ENCODE measurements around the gene AGA.

Gene AGA

GRCh38 chr4:177413076-177413475 lies 29.2 kb downstream of the AGA start:
- H3K4me3 ChIP-seq (ENCODE audit: insufficient read depth, low read depth, low read length): no peak overlapping the region
- WGBS, 2 experiments: 75 to 100% methylated on average over 1 of the region's 1 CpG
- H3K27me3 ChIP-seq (ENCODE audit: control insufficient read depth, insufficient read depth, low read length, poor library complexity, severe bottlenecking): no peaks in the 10 kb centered on the region
- no peaks in the 10 kb centered on the region for H3K4me1 ChIP-seq (ENCODE audit: control insufficient read depth, insufficient read depth, low read length)
- H3K36me3 ChIP-seq (ENCODE audit: control insufficient read depth, insufficient read depth, low read length): no peaks in the 10 kb centered on the region
- H3K27ac ChIP-seq (ENCODE audit: insufficient read depth, low read depth, low read length, poor library complexity, severe bottlenecking): no peak overlapping the region
- H3K9me3 ChIP-seq (ENCODE audit: control insufficient read depth, low read length): no peaks in the 10 kb centered on the region

- H3K4me3 ChIP-seq (ENCODE audit: insufficient read depth, low read depth, low read length): no peak overlapping the region
- H3K27ac ChIP-seq (ENCODE audit: insufficient read depth, low read depth, low read length, poor library complexity, severe bottlenecking): no peak overlapping the region
- 72 to 76% methylated on average over 5 of the region's 5 CpGs for WGBS, 2 experiments
- no peaks in the 10 kb centered on the region for H3K36me3 ChIP-seq (ENCODE audit: control insufficient read depth, insufficient read depth, low read length)
- no peaks in the 10 kb centered on the region for H3K4me1 ChIP-seq (ENCODE audit: control insufficient read depth, insufficient read depth, low read length)
- H3K27me3 ChIP-seq (ENCODE audit: control insufficient read depth, insufficient read depth, low read length, poor library complexity, severe bottlenecking): no peaks in the 10 kb centered on the region
- H3K9me3 ChIP-seq (ENCODE audit: control insufficient read depth, low read length): no peaks in the 10 kb centered on the region
These were observed 30.2 kb downstream of the AGA start for GRCh38 chr4:177411996-177412395.

- no peak overlapping the region for H3K4me3 ChIP-seq (ENCODE audit: insufficient read depth, low read depth, low read length)
- H3K4me1 ChIP-seq (ENCODE audit: control insufficient read depth, insufficient read depth, low read length): no peaks in the 10 kb centered on the region
- H3K27me3 ChIP-seq (ENCODE audit: control insufficient read depth, insufficient read depth, low read length, poor library complexity, severe bottlenecking): no peaks in the 10 kb centered on the region
- H3K36me3 ChIP-seq (ENCODE audit: control insufficient read depth, insufficient read depth, low read length): no peaks in the 10 kb centered on the region
- H3K27ac ChIP-seq (ENCODE audit: insufficient read depth, low read depth, low read length, poor library complexity, severe bottlenecking): no peak overlapping the region
- no peaks in the 10 kb centered on the region for H3K9me3 ChIP-seq (ENCODE audit: control insufficient read depth, low read length)
These were observed 31.7 kb downstream of the AGA start for GRCh38 chr4:177410566-177410965.

GRCh38 chr4:177408023-177408422 lies 34.2 kb downstream of the AGA start:
- WGBS, 2 experiments: 95 to 96% methylated on average over 25 of the region's 25 CpGs
- Histone ChIP-seq H3K9me3 (ENCODE audit: control insufficient read depth, low read length) (no peaks in the 10 kb centered on the region), H3K27me3 (ENCODE audit: control insufficient read depth, insufficient read depth, low read length, poor library complexity, severe bottlenecking) (no peaks in the 10 kb centered on the region), H3K36me3 (ENCODE audit: control insufficient read depth, insufficient read depth, low read length) (no peaks in the 10 kb centered on the region), H3K4me3 (ENCODE audit: insufficient read depth, low read depth, low read length) (no peak overlapping the region), H3K27ac (ENCODE audit: insufficient read depth, low read depth, low read length, poor library complexity, severe bottlenecking) (no peak overlapping the region), H3K4me1 (ENCODE audit: control insufficient read depth, insufficient read depth, low read length) (no peaks in the 10 kb centered on the region)

- H3K4me3 ChIP-seq (ENCODE audit: insufficient read depth, low read depth, low read length): no peak overlapping the region
- H3K27me3 ChIP-seq (ENCODE audit: control insufficient read depth, insufficient read depth, low read length, poor library complexity, severe bottlenecking): no peaks in the 10 kb centered on the region
- WGBS, 2 experiments: 90 to 100% methylated on average over 2 of the region's 2 CpGs
- H3K9me3 ChIP-seq (ENCODE audit: control insufficient read depth, low read length): no peaks in the 10 kb centered on the region
- H3K4me1 ChIP-seq (ENCODE audit: control insufficient read depth, insufficient read depth, low read length): no peaks in the 10 kb centered on the region
- no peaks in the 10 kb centered on the region for H3K36me3 ChIP-seq (ENCODE audit: control insufficient read depth, insufficient read depth, low read length)
- H3K27ac ChIP-seq (ENCODE audit: insufficient read depth, low read depth, low read length, poor library complexity, severe bottlenecking): no peak overlapping the region
These were observed 36.7 kb downstream of the AGA start for GRCh38 chr4:177405508-177405907.

- H3K27ac ChIP-seq (ENCODE audit: insufficient read depth, low read depth, low read length, poor library complexity, severe bottlenecking): no peak overlapping the region
- no peaks in the 10 kb centered on the region for H3K36me3 ChIP-seq (ENCODE audit: control insufficient read depth, insufficient read depth, low read length)
- H3K27me3 ChIP-seq (ENCODE audit: control insufficient read depth, insufficient read depth, low read length, poor library complexity, severe bottlenecking): no peaks in the 10 kb centered on the region
- no peaks in the 10 kb centered on the region for H3K9me3 ChIP-seq (ENCODE audit: control insufficient read depth, low read length)
- WGBS, 2 experiments: 92 to 97% methylated on average over 4 of the region's 4 CpGs
- H3K4me1 ChIP-seq (ENCODE audit: control insufficient read depth, insufficient read depth, low read length): no peaks in the 10 kb centered on the region
- no peak overlapping the region for H3K4me3 ChIP-seq (ENCODE audit: insufficient read depth, low read depth, low read length)
These were observed 37.3 kb downstream of the AGA start for GRCh38 chr4:177404986-177405385.

- no peaks in the 10 kb centered on the region for H3K4me1 ChIP-seq (ENCODE audit: control insufficient read depth, insufficient read depth, low read length)
- 94 to 97% methylated on average over 3 of the region's 3 CpGs for WGBS, 2 experiments
These were observed 37.9 kb downstream of the AGA start for GRCh38 chr4:177404342-177404741.

GRCh38 chr4:177403746-177404145 lies 38.5 kb downstream of the AGA start:
- Histone ChIP-seq H3K27me3 (ENCODE audit: control insufficient read depth, insufficient read depth, low read length, poor library complexity, severe bottlenecking) (no peaks in the 10 kb centered on the region), H3K36me3 (ENCODE audit: control insufficient read depth, insufficient read depth, low read length) (no peaks in the 10 kb centered on the region), H3K4me3 (ENCODE audit: insufficient read depth, low read depth, low read length) (no peak overlapping the region), H3K27ac (ENCODE audit: insufficient read depth, low read depth, low read length, poor library complexity, severe bottlenecking) (no peak overlapping the region), H3K4me1 (ENCODE audit: control insufficient read depth, insufficient read depth, low read length) (no peaks in the 10 kb centered on the region), H3K9me3 (ENCODE audit: control insufficient read depth, low read length) (no peaks in the 10 kb centered on the region)
- 92 to 95% methylated on average over 6 of the region's 6 CpGs for WGBS, 2 experiments

More at GRCh38 chr4:177404342-177404741, 37.9 kb downstream of the AGA start:
- Histone ChIP-seq H3K4me3 (ENCODE audit: insufficient read depth, low read depth, low read length) (no peak overlapping the region), H3K27ac (ENCODE audit: insufficient read depth, low read depth, low read length, poor library complexity, severe bottlenecking) (no peak overlapping the region), H3K9me3 (ENCODE audit: control insufficient read depth, low read length) (no peaks in the 10 kb centered on the region), H3K27me3 (ENCODE audit: control insufficient read depth, insufficient read depth, low read length, poor library complexity, severe bottlenecking) (no peaks in the 10 kb centered on the region), H3K36me3 (ENCODE audit: control insufficient read depth, insufficient read depth, low read length) (no peaks in the 10 kb centered on the region)

- WGBS, 2 experiments: 89 to 95% methylated on average over 5 of the region's 5 CpGs
- no peak overlapping the region for H3K27ac ChIP-seq (ENCODE audit: insufficient read depth, low read depth, low read length, poor library complexity, severe bottlenecking)
- no peaks in the 10 kb centered on the region for H3K9me3 ChIP-seq (ENCODE audit: control insufficient read depth, low read length)
- H3K36me3 ChIP-seq (ENCODE audit: control insufficient read depth, insufficient read depth, low read length): no peaks in the 10 kb centered on the region
- no peaks in the 10 kb centered on the region for H3K27me3 ChIP-seq (ENCODE audit: control insufficient read depth, insufficient read depth, low read length, poor library complexity, severe bottlenecking)
- no peaks in the 10 kb centered on the region for H3K4me1 ChIP-seq (ENCODE audit: control insufficient read depth, insufficient read depth, low read length)
- H3K4me3 ChIP-seq (ENCODE audit: insufficient read depth, low read depth, low read length): no peak overlapping the region
These were observed 40.5 kb downstream of the AGA start for GRCh38 chr4:177401658-177402273.

GRCh38 chr4:177400030-177400429 lies 42.2 kb downstream of the AGA start:
- no peak overlapping the region for H3K27ac ChIP-seq (ENCODE audit: insufficient read depth, low read depth, low read length, poor library complexity, severe bottlenecking)
- H3K36me3 ChIP-seq (ENCODE audit: control insufficient read depth, insufficient read depth, low read length): no peaks in the 10 kb centered on the region
- no peaks in the 10 kb centered on the region for H3K4me1 ChIP-seq (ENCODE audit: control insufficient read depth, insufficient read depth, low read length)
- 96% methylated on average over 2 of the region's 2 CpGs for WGBS, 2 experiments
- no peaks in the 10 kb centered on the region for H3K27me3 ChIP-seq (ENCODE audit: control insufficient read depth, insufficient read depth, low read length, poor library complexity, severe bottlenecking)
- no peak overlapping the region for H3K4me3 ChIP-seq (ENCODE audit: insufficient read depth, low read depth, low read length)
- no peaks in the 10 kb centered on the region for H3K9me3 ChIP-seq (ENCODE audit: control insufficient read depth, low read length)

GRCh38 chr4:177396352-177396751 lies 45.9 kb downstream of the AGA start:
- H3K9me3 ChIP-seq (ENCODE audit: control insufficient read depth, low read length): no peaks in the 10 kb centered on the region
- no peak overlapping the region for H3K27ac ChIP-seq (ENCODE audit: insufficient read depth, low read depth, low read length, poor library complexity, severe bottlenecking)
- no peaks in the 10 kb centered on the region for H3K27me3 ChIP-seq (ENCODE audit: control insufficient read depth, insufficient read depth, low read length, poor library complexity, severe bottlenecking)
- no peaks in the 10 kb centered on the region for H3K36me3 ChIP-seq (ENCODE audit: control insufficient read depth, insufficient read depth, low read length)
- no peak overlapping the region for H3K4me3 ChIP-seq (ENCODE audit: insufficient read depth, low read depth, low read length)
- 96% methylated on average over 2 of the region's 2 CpGs; no CpG with 5 or more reads in 1 of the 2 experiments for WGBS, 2 experiments
- no peaks in the 10 kb centered on the region for H3K4me1 ChIP-seq (ENCODE audit: control insufficient read depth, insufficient read depth, low read length)
